ENCODE measurements around the gene GPRC5B.

DNA sequence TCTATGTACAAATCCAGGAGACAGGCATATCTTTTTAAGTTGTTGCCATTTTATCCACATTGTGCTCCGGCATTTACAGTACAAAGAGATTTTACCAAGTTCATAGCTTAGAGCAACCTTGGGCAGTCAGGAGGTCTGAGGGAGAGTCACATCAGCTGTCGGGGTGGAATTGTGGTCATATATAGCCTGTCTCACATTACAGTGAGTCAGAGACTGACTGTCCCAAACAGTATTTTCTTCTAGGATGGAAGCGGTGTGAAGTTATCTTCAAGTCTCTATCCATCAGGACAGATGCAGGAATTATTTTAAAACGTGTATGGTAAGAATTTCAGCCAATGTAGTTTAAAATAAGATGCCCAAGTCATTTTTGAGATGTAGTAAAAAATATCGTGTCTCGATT is 53.0 kb downstream of the GPRC5B start:
- TF ChIP-seq POLR2A (IDR thresholded peaks at IDR 0.05; ENCODE audit: low read length) (no peak), GATA1 (IDR thresholded peaks at IDR 0.05; ENCODE audit: low read depth, low read length) (no peak)
